Kidney (tissue), 14 donors: ENCODE data around the gene STRA6. TPM values are rescaled to one million over a fixed set of nuclear protein-coding genes. Genes with fewer than 3 reads are reported as not detected.

Experiments
- DNase-seq, 5 donors: peaks; one replicate each; pipeline ENCODE4 v3.0.0-alpha.2; 2013 to 2020
- FAIRE-seq: peaks from 2 replicates; lab custom pipeline; 2012; peaks lifted over from hg19 to GRCh38; lab: Jason Lieb, UNC
- H3K27ac ChIP-seq, 2 donors: one replicate each; pipeline ENCODE4 v1.7.0; 2013; ENCODE audit warnings: low read depth in 2 of 2, low read length in 2 of 2, inconsistent platforms in 1 of 2
- H3K27me3 ChIP-seq: one replicate; pipeline ENCODE4 v1.7.1; 2013; ENCODE audit warnings: low read length, inconsistent platforms; ENCODE audit not compliant: control insufficient read depth, insufficient read depth
- H3K36me3 ChIP-seq, 3 donors: one replicate each; pipeline versions ENCODE4 v1.7.0 to v1.7.1; 2013; ENCODE audit warnings: low read length in 3 of 3, control low read depth in 1 of 3, inconsistent platforms in 1 of 3; ENCODE audit not compliant: insufficient read depth in 3 of 3, control insufficient read depth in 2 of 3
- H3K4me1 ChIP-seq, 3 donors: one replicate each; pipeline versions ENCODE4 v1.7.0 to v1.7.1; 2013; ENCODE audit warnings: low read length in 3 of 3, inconsistent platforms in 1 of 3, low read depth in 1 of 3; ENCODE audit not compliant: control insufficient read depth in 2 of 3, insufficient read depth in 2 of 3
- H3K4me3 ChIP-seq, 3 donors: one replicate each; pipeline versions ENCODE4 v1.7.0 to v1.8.1; 2013; ENCODE audit warnings: low read length in 3 of 3, control low read depth in 1 of 3, inconsistent platforms in 1 of 3
- H3K9ac ChIP-seq, 3 donors: one replicate each; pipeline versions ENCODE4 v1.7.0 to v1.7.1; 2013; ENCODE audit warnings: low read length in 3 of 3, control low read depth in 1 of 3, inconsistent platforms in 1 of 3
- H3K9me3 ChIP-seq, 3 donors: one replicate each; pipeline versions ENCODE4 v1.7.0 to v1.7.1; 2013; ENCODE audit warnings: low read length in 3 of 3, control low read depth in 1 of 3, inconsistent platforms in 1 of 3; ENCODE audit not compliant: control insufficient read depth in 2 of 3, insufficient read depth in 1 of 3
- intact Hi-C: fragments of 100-400 bp; cut with DNase I; formaldehyde crosslinking; loops from one replicate; pipeline ENCODE4 v1.11.1; 2022
- polyA plus RNA-seq: library from polyadenylated mRNA; stranded (reverse); fragments of 350-450 nt; fragmentation: Illumina TruSeq; extraction: RNeasy Lipid Tissue Mini Kit (QIAGEN cat#74804); gene quantifications from one replicate; pipeline ENCODE4 v1.2.3, GENCODE V29; 2014; ENCODE audit warnings: low read depth, low replicate concordance; ENCODE audit not compliant: insufficient read depth
- total RNA-seq: library from RNA; stranded (reverse); fragmentation: NEBNext Ultra II Directional; extraction: Animal tissue kit (Norgen Biotek cat#: 25700); gene quantifications from one replicate; pipeline ENCODE4 v1.2.1, GENCODE V29; 2021
- TF ChIP-seq, protein P1 (sequence below): IDR thresholded peaks from 3 replicates; pipeline ENCODE4 v1.5.1; 2012; ENCODE audit warnings: mild to moderate bottlenecking, moderate library complexity, borderline replicate concordance; ENCODE audit not compliant: insufficient read depth; ENCODE audit errors: extremely low read depth
- donor health status: control.
- donor health status: control.
- donor health status: control.
- donor health status: control.
- donor health status: control.
- donor health status: DM: yes; HTN: yes; CAD: no.
- donor health status: Normal renal cell carcinoma (clear cell type).

Gene STRA6
- total and polyA plus RNA-seq, 2 donors from 2014 or later = 2.0 to 31.9 TPM

DNA sequence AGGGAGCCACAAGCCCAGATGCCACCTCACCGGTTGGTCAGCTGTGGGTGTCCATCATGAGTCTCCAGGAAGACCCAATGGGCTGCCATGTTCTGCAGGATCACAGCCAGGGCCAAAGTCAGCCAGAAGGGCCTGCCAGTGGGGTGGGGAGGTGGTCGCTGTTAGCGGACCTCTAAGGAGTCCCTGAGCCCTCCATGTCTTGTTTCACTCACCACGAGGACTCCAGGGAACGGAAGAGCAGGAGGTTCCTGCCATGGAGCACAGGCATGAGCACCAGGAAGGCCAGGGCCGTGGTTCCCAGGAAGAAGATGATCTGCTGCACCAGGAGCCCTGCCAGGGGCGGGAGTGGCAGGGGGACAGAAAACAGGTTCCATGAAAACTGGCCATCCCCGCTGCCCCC is 20.5 kb downstream of the STRA6 start:
- Histone ChIP-seq H3K4me3 (no peak overlapping the region), H3K9me3 (no peaks in the 10 kb centered on the region), H3K9ac (no peak overlapping the region), H3K27me3 (no peaks in the 10 kb centered on the region), H3K36me3 (no peaks in the 10 kb centered on the region), H3K27ac (no peak overlapping the region), H3K4me1 (peaks cover 1 to 22% (median 3%) of the 10 kb centered on the region in 3 donors)
- TF ChIP-seq, protein P1, sequence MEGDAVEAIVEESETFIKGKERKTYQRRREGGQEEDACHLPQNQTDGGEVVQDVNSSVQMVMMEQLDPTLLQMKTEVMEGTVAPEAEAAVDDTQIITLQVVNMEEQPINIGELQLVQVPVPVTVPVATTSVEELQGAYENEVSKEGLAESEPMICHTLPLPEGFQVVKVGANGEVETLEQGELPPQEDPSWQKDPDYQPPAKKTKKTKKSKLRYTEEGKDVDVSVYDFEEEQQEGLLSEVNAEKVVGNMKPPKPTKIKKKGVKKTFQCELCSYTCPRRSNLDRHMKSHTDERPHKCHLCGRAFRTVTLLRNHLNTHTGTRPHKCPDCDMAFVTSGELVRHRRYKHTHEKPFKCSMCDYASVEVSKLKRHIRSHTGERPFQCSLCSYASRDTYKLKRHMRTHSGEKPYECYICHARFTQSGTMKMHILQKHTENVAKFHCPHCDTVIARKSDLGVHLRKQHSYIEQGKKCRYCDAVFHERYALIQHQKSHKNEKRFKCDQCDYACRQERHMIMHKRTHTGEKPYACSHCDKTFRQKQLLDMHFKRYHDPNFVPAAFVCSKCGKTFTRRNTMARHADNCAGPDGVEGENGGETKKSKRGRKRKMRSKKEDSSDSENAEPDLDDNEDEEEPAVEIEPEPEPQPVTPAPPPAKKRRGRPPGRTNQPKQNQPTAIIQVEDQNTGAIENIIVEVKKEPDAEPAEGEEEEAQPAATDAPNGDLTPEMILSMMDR = no peak
- DNase-seq (peak in 1 of 5 donors; percentile 60), FAIRE-seq (no peak)
- intact Hi-C loops = no loop called here

- no peak overlapping the region for H3K27ac ChIP-seq
- H3K36me3 ChIP-seq = no peaks in the 10 kb centered on the region
- intact Hi-C loops = no loop called here
- H3K27me3 ChIP-seq = no peaks in the 10 kb centered on the region
- H3K4me3 ChIP-seq = no peak overlapping the region
- DNase-seq (peak in 1 of 5 donors; percentile 71), FAIRE-seq (no peak)
- H3K9ac ChIP-seq = no peak overlapping the region
- H3K4me1 ChIP-seq = peaks cover 2 to 27% (median 3%) of the 10 kb centered on the region in 3 donors
- TF ChIP-seq, protein P1 = no peak
- no peaks in the 10 kb centered on the region for H3K9me3 ChIP-seq
Measured at GRCh38 chr15:74180881-74181602, 21.5 kb downstream of the STRA6 start.

GRCh38 chr15:74179983-74180880 is 22.4 kb downstream of the STRA6 start:
- Histone ChIP-seq H3K27ac (no peak overlapping the region), H3K9me3 (no peaks in the 10 kb centered on the region), H3K4me3 (no peak overlapping the region), H3K4me1 (peaks cover 2 to 27% (median 3%) of the 10 kb centered on the region in 3 donors), H3K9ac (no peak overlapping the region), H3K36me3 (no peaks in the 10 kb centered on the region), H3K27me3 (no peaks in the 10 kb centered on the region)
- intact Hi-C loops = no loop called here
- DNase-seq (peak in 2 of 5 donors; percentile 54 to 70), FAIRE-seq (no peak)
- TF ChIP-seq, protein P1 = no peak
